Sigmoid colon (tissue), 4 donors: ENCODE results near the gene LRRC74A.

Experiments
- EP300 ChIP-seq, 4 donors: sonication (generic); formaldehyde crosslinking; IDR thresholded peaks; one replicate each; pipeline ENCODE4 v1.6.1; 2017; ENCODE audit warnings: antibody characterized with exemption in 4 of 4
- POLR2A ChIP-seq, 2 donors: fragments of 450-650 bp; IDR thresholded peaks; one replicate each; pipeline ENCODE4 v1.6.1; 2016; ENCODE audit warnings: antibody characterized with exemption in 2 of 2, mild to moderate bottlenecking in 2 of 2, moderate library complexity in 2 of 2
- POLR2AphosphoS5 ChIP-seq, 4 donors: sonication (generic); formaldehyde crosslinking; IDR thresholded peaks; one replicate each; pipeline ENCODE4 v1.6.1; 2017; ENCODE audit warnings: antibody characterized with exemption in 4 of 4
- TF ChIP-seq, protein P1 (sequence below), 4 experiments: fragments of 450-650 bp in 3 of 4; fragments of 200-600 bp in 1 of 4; IDR thresholded peaks; one replicate each; pipeline ENCODE4 v1.5.1; 2016 to 2019; ENCODE audit warnings: antibody characterized with exemption in 4 of 4, mild to moderate bottlenecking in 3 of 4, moderate library complexity in 2 of 4

DNA sequence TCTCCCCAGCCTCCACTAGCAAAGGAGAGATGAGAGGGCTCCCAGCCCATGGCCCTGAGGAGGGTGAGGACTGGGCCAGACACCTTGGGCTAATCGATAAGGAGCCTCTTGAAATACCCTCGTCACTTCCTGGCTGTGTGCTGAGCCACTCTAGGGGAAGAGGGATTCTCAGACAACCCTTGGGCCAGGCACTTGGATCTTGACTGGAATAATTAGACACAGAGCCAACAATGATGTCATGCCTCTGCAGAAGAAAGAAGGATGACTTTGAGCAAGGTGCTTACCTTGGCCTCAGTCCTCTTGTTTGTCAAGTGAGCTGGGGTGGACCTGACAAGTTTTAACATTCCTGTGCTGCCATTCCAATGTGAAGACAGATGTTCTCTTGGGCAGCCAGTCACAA lies 83.1 kb downstream of the LRRC74A start:
- TF ChIP-seq, protein P1, sequence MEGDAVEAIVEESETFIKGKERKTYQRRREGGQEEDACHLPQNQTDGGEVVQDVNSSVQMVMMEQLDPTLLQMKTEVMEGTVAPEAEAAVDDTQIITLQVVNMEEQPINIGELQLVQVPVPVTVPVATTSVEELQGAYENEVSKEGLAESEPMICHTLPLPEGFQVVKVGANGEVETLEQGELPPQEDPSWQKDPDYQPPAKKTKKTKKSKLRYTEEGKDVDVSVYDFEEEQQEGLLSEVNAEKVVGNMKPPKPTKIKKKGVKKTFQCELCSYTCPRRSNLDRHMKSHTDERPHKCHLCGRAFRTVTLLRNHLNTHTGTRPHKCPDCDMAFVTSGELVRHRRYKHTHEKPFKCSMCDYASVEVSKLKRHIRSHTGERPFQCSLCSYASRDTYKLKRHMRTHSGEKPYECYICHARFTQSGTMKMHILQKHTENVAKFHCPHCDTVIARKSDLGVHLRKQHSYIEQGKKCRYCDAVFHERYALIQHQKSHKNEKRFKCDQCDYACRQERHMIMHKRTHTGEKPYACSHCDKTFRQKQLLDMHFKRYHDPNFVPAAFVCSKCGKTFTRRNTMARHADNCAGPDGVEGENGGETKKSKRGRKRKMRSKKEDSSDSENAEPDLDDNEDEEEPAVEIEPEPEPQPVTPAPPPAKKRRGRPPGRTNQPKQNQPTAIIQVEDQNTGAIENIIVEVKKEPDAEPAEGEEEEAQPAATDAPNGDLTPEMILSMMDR (IDR thresholded peaks at IDR 0.05), result no peak
- TF ChIP-seq POLR2AphosphoS5 (IDR thresholded peaks at IDR 0.05) (no peak), EP300 (IDR thresholded peaks at IDR 0.05) (no peak), POLR2A (IDR thresholded peaks at IDR 0.05) (no peak)
